Neural cell (in vitro differentiated cells): ENCODE measurements around the gene SOCS4.

ENCODE experiments used
- CTCF ChIP-seq: fragments of 450-650 bp; IDR thresholded peaks from 2 replicates; pipeline ENCODE4 v1.5.1; 2014; ENCODE audit warnings: antibody characterized with exemption, mild to moderate bottlenecking, moderate library complexity; ENCODE audit not compliant: poor library complexity, severe bottlenecking
- EZH2 ChIP-seq: fragments of 200-600, 300-800 bp; shearing (Covaris generic), sonication (generic); IDR thresholded peaks from 2 replicates; pipeline ENCODE4 v1.6.1; 2014; ENCODE audit warnings: antibody characterized with exemption, low read length, borderline replicate concordance, mild to moderate bottlenecking; ENCODE audit not compliant: insufficient read depth, poor library complexity, severe bottlenecking
- POLR2AphosphoS5 ChIP-seq: IDR thresholded peaks from 2 replicates; pipeline ENCODE4 v1.6.1; 2012
- RAD21 ChIP-seq: fragments of 450-650 bp; conservative IDR thresholded peaks from 2 replicates; pipeline ENCODE4 v1.6.1; 2014; ENCODE audit warnings: antibody characterized with exemption, mild to moderate bottlenecking, moderate library complexity

GRCh38 chr14:55053500-55053899 lies 26.5 kb downstream of the SOCS4 start:
- TF ChIP-seq CTCF (no peak), RAD21 (no peak), POLR2AphosphoS5 (no peak), EZH2 (no peak)
